NCI-H2081 treated with DMSO at 0.1 percent for 48 hours (cell line): ENCODE measurements around the gene ACTR10.

Experiments
- DNase-seq: peaks from one replicate; lab custom pipeline; 2025; lab: John Stamatoyannopoulos, UW

Gene ACTR10

DNA sequence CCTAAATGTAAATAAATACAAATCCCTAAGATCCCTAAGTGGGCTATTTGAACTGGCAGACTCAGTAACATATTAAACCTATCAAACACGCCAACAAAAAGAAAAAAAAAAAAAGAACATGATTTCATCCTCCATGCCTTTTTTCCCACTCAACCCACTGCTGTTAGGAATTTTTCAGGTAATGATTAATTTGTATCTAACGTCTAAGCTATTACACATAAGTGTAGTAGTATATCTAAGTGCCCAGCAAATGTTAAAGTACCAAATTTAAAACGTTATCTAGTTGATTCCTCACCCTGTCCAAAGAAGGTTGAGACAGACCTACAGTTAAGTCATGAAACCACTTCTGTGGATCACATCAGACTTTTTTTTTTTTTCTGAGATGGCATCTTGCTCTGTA lies 82.0 kb downstream of the ACTR10 start:
- no peak for DNase-seq

GRCh38 chr14:58282925-58283593 lies 83.1 kb downstream of the ACTR10 start:
- DNase-seq, result no peak

DNA sequence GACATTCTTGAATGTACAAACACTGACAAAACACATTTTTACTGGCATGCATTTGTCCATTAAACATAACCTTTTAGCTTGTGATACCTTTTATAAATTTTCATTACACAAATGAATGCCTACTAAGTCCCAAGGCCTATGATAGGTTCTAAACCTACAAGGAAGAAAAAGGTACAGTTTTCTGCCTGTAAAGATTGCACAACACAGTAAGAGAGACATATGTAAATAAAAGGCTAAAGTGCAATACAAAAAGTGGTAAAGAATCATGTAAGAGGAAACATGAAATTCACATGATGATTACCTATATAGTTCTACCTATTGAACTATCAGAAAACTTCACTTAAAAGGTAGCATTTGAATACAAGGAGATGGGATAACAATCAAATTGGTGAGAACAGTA lies 83.8 kb downstream of the ACTR10 start:
- DNase-seq, result no peak

GRCh38 chr14:58285132-58285531 lies 85.2 kb downstream of the ACTR10 start:
- no peak for DNase-seq
